Suprapubic skin (tissue), 4 donors: ENCODE measurements around the gene PLXNC1.

Experiments
- EP300 ChIP-seq: sonication (generic); formaldehyde crosslinking; IDR thresholded peaks from one replicate; pipeline ENCODE4 v1.6.1; 2017; ENCODE audit warnings: antibody characterized with exemption
- POLR2A ChIP-seq, 2 donors: fragments of 450-650 bp; IDR thresholded peaks; one replicate each; pipeline ENCODE4 v1.6.1; 2017; ENCODE audit warnings: antibody characterized with exemption in 2 of 2, mild to moderate bottlenecking in 2 of 2, moderate library complexity in 2 of 2
- POLR2AphosphoS5 ChIP-seq, 3 donors: sonication (generic); formaldehyde crosslinking; IDR thresholded peaks; one replicate each; pipeline ENCODE4 v1.6.1; 2017; ENCODE audit warnings: antibody characterized with exemption in 3 of 3
- TF ChIP-seq, protein P1 (sequence below), 2 donors: fragments of 200-600 bp in 1 of 2; fragments of 450-650 bp in 1 of 2; sonication (generic) in 1 of 2; IDR thresholded peaks; one replicate each; pipeline ENCODE4 v1.5.1; 2016 to 2019; ENCODE audit warnings: antibody characterized with exemption in 2 of 2, mild to moderate bottlenecking in 1 of 2, moderate library complexity in 1 of 2

DNA sequence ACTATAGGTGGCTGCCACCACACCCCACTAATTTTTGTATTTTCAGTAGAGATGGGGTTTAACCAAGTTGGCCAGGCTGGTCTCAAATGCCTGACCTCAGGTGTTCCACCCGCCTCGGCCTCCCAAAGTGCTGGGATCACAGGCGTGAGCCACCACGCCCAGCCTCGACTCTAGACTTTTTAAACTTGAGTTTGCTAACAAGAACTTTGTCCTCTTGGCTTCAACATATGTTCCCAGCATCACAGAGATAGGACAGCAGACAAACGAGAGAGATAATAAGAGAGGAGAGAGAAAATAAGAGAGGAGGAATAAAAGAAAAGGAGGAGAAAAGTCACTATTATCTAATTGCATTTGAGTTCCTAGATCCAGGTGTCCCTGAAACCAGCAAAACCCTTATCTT lies 192.2 kb downstream of the PLXNC1 start:
- TF ChIP-seq, protein P1, sequence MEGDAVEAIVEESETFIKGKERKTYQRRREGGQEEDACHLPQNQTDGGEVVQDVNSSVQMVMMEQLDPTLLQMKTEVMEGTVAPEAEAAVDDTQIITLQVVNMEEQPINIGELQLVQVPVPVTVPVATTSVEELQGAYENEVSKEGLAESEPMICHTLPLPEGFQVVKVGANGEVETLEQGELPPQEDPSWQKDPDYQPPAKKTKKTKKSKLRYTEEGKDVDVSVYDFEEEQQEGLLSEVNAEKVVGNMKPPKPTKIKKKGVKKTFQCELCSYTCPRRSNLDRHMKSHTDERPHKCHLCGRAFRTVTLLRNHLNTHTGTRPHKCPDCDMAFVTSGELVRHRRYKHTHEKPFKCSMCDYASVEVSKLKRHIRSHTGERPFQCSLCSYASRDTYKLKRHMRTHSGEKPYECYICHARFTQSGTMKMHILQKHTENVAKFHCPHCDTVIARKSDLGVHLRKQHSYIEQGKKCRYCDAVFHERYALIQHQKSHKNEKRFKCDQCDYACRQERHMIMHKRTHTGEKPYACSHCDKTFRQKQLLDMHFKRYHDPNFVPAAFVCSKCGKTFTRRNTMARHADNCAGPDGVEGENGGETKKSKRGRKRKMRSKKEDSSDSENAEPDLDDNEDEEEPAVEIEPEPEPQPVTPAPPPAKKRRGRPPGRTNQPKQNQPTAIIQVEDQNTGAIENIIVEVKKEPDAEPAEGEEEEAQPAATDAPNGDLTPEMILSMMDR (IDR thresholded peaks at IDR 0.05): no peak
- TF ChIP-seq POLR2A (IDR thresholded peaks at IDR 0.05) (no peak), POLR2AphosphoS5 (IDR thresholded peaks at IDR 0.05) (no peak), EP300 (no peak)
